Natural killer cell (primary cell): ENCODE measurements around the gene ERVFRD-1. TPM values are rescaled to one million over a fixed set of nuclear protein-coding genes. Genes with fewer than 3 reads are reported as not detected.

Experiments
- ATAC-seq, 3 donors: fragments of 150-1000 bp in 2 of 3; fragments of 200-7000 bp in 1 of 3; cut with Tn5 transposase; 1 replicate in 1 of 3; 2 replicates in 2 of 3; pipeline ENCODE4 v1.10.0; 2021; ENCODE audit warnings: mild to moderate bottlenecking in 2 of 3, moderate library complexity in 2 of 3
- DNase-seq, 2 donors: peaks; one replicate each; pipeline versions ENCODE4 v3.0.0 to v3.0.0-alpha.2; 2013 to 2021; ENCODE audit warnings: mixed read lengths in 1 of 2
- H3K27ac ChIP-seq: one replicate; pipeline ENCODE4 v1.5.1; 2013; ENCODE audit warnings: mild to moderate bottlenecking, low read length
- H3K27me3 ChIP-seq: one replicate; pipeline ENCODE4 v1.6.1; 2013; ENCODE audit warnings: low read length; ENCODE audit not compliant: control insufficient read depth, insufficient read depth
- H3K36me3 ChIP-seq: one replicate; pipeline ENCODE4 v1.6.1; 2013; ENCODE audit warnings: low read length; ENCODE audit not compliant: control insufficient read depth, insufficient read depth
- H3K4me1 ChIP-seq: one replicate; pipeline ENCODE4 v1.6.1; 2013; ENCODE audit warnings: low read length; ENCODE audit not compliant: control insufficient read depth, insufficient read depth
- H3K4me3 ChIP-seq: one replicate; pipeline ENCODE4 v1.5.1; 2013; ENCODE audit warnings: low read length
- H3K9me3 ChIP-seq: one replicate; pipeline ENCODE4 v1.6.1; 2013; ENCODE audit warnings: low read length; ENCODE audit not compliant: control insufficient read depth, insufficient read depth
- H3K27ac Mint-ChIP-seq, 2 donors: one replicate each; pipeline ENCODE4 v1.8.0; 2022; ENCODE audit warnings: mild to moderate bottlenecking in 2 of 2, mixed read lengths in 2 of 2, moderate library complexity in 1 of 2
- H3K27me3 Mint-ChIP-seq, 2 donors: one replicate each; pipeline ENCODE4 v1.8.0; 2022; ENCODE audit warnings: low read depth in 2 of 2, mixed read lengths in 2 of 2
- H3K36me3 Mint-ChIP-seq: one replicate; pipeline ENCODE4 v1.8.0; 2022; ENCODE audit warnings: mixed read lengths
- H3K4me1 Mint-ChIP-seq, 2 donors: one replicate each; pipeline ENCODE4 v1.8.0; 2022; ENCODE audit warnings: mixed read lengths in 2 of 2
- H3K4me3 Mint-ChIP-seq: one replicate; pipeline ENCODE4 v1.8.0; 2022; ENCODE audit warnings: mild to moderate bottlenecking, moderate library complexity, mixed read lengths
- H3K9me3 Mint-ChIP-seq, 2 donors: one replicate each; pipeline ENCODE4 v1.8.0; 2022; ENCODE audit warnings: mixed read lengths in 2 of 2
- WGBS: methylation state at CpG from one replicate; pipeline ENCODE4 v1.1.7; 2013; ENCODE audit warnings: missing lambda C conversion rate; ENCODE audit not compliant: insufficient coverage; 5-methylcytosine and 5-hydroxymethylcytosine counted together
- intact Hi-C: fragments of 100-400 bp; cut with micrococcal nuclease; formaldehyde crosslinking; loops from one replicate; pipeline ENCODE4 v1.14.2; 2022
- total RNA-seq, 4 donors: library from RNA; stranded (reverse); fragments of 120-200 nt in 1 of 4; gene quantifications; one replicate each; pipeline versions ENCODE4 v1.2.3 to v1.2.4, GENCODE V29; 2013 to 2022
- TF ChIP-seq, protein P1 (sequence below): fragments of 200-600 bp; IDR thresholded peaks from one replicate; pipeline ENCODE4 v1.8.0; 2022; ENCODE audit warnings: antibody characterized with exemption

Gene ERVFRD-1
- total RNA-seq, 3 donors from 2014 or later (not counting 1 experiment from before 2014, with no cell fraction given) = not detected

DNA sequence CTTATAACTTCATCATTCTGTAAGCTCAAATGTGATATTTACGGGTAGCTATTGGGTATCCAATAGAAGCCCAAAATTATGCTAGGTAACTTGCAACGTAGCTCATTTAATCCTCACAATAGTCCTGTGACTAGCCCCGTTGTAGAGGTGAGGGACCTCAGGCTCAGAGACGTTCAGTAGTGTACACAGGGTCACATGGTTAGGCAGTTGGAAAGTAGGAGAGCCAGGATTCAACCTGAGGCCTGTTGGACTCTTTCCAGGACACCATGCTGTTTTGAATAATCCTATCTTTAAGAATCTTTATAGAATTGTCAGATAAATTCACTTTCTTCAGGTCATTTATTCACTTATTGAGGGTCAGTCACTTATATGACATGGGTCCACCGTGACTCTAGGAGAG, 58.2 kb downstream of the ERVFRD-1 start:
- DNase-seq = no peak
- TF ChIP-seq, protein P1, sequence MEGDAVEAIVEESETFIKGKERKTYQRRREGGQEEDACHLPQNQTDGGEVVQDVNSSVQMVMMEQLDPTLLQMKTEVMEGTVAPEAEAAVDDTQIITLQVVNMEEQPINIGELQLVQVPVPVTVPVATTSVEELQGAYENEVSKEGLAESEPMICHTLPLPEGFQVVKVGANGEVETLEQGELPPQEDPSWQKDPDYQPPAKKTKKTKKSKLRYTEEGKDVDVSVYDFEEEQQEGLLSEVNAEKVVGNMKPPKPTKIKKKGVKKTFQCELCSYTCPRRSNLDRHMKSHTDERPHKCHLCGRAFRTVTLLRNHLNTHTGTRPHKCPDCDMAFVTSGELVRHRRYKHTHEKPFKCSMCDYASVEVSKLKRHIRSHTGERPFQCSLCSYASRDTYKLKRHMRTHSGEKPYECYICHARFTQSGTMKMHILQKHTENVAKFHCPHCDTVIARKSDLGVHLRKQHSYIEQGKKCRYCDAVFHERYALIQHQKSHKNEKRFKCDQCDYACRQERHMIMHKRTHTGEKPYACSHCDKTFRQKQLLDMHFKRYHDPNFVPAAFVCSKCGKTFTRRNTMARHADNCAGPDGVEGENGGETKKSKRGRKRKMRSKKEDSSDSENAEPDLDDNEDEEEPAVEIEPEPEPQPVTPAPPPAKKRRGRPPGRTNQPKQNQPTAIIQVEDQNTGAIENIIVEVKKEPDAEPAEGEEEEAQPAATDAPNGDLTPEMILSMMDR = no peak
- 87% methylated on average over 5 of the region's 5 CpGs for WGBS
- Histone ChIP-seq H3K4me3 (no peak overlapping the region), H3K4me1 (no peaks in the 10 kb centered on the region), H3K9me3 (no peaks in the 10 kb centered on the region), H3K36me3 (no peaks in the 10 kb centered on the region), H3K27ac (no peak overlapping the region), H3K27me3 (peaks cover 3% of the 10 kb centered on the region)
- no peak overlapping the region for H3K4me3 Mint-ChIP-seq
- H3K9me3 Mint-ChIP-seq = no peaks in the 10 kb centered on the region
- H3K4me1 Mint-ChIP-seq = no peaks in the 10 kb centered on the region
- H3K36me3 Mint-ChIP-seq = no peaks in the 10 kb centered on the region
- no peak overlapping the region for H3K27ac Mint-ChIP-seq
- ATAC-seq = no peak
- H3K27me3 Mint-ChIP-seq = peaks cover 3 to 42% of the 10 kb centered on the region in 2 donors
- intact Hi-C loops = no loop called here

Other genes starting within 250 kb of the ERVFRD-1 start
- gene GCM2, start 229.7 kb downstream of the ERVFRD-1 start, total RNA-seq = not detected
- 1 to 10 TPM in 1 of 3 donors, under 1 TPM in 1, not detected in 1; 0.82 to 7.3 TPM for gene SYCP2L, start 224.7 kb downstream of the ERVFRD-1 start, total RNA-seq
- gene ELOVL2, start 67.4 kb downstream of the ERVFRD-1 start, total RNA-seq = not detected
- gene SMIM13, start 17.9 kb downstream of the ERVFRD-1 start, total RNA-seq = 10 to 100 TPM in 1 of 3 donors, 1 to 10 TPM in 2; 5.3 to 10.3 (median 9.8) TPM
- gene NEDD9, start 120.9 kb upstream of the ERVFRD-1 start, total RNA-seq = 100 to 1,000 TPM; 106 to 110 (median 107) TPM